Activated CD8-positive, alpha-beta T cell treated with anti-CD3 and anti-CD28 coated beads, Interleukin-2, amount 10 ng/mL, durations not matched to agents 7 days and 5 days (primary cell): ENCODE measurements around the gene TIPARP. TPM values are rescaled to one million over a fixed set of nuclear protein-coding genes. Genes with fewer than 3 reads are reported as not detected.
A peak's percentile ranks its signal among the peaks of the same experiment; 100 is the strongest.

Source experiments
- ATAC-seq: fragments of 150-1000 bp; cut with Tn5 transposase; one replicate; pipeline ENCODE4 v1.10.0; 2021; ENCODE audit warnings: moderate library complexity
- CTCF ChIA-PET: fragments of 350-600 bp; sonication (Branson Sonifier 250); formaldehyde crosslinking; loops from one replicate; lab custom pipeline; 2021; ENCODE audit warnings: antibody characterized with exemption; lab: Charles Lee
- POLR2A ChIA-PET: fragments of 350-600 bp; sonication (Branson Sonifier 250); formaldehyde crosslinking; loops from one replicate; lab custom pipeline; 2021; ENCODE audit warnings: antibody characterized with exemption; lab: Charles Lee
- DNase-seq: peaks from one replicate; pipeline ENCODE4 v3.0.0-alpha.2; 2020
- H3K27ac Mint-ChIP-seq: one replicate; pipeline ENCODE4 v1.8.0; 2021; ENCODE audit warnings: mild to moderate bottlenecking, mixed read lengths
- H3K27me3 Mint-ChIP-seq: one replicate; pipeline ENCODE4 v1.8.0; 2021; ENCODE audit warnings: low read depth, mixed read lengths
- H3K36me3 Mint-ChIP-seq: one replicate; pipeline ENCODE4 v1.8.0; 2021; ENCODE audit warnings: low read depth, mixed read lengths
- H3K4me1 Mint-ChIP-seq: one replicate; pipeline ENCODE4 v1.8.0; 2021; ENCODE audit warnings: low read depth, mixed read lengths
- H3K4me3 Mint-ChIP-seq: one replicate; pipeline ENCODE4 v1.8.0; 2021; ENCODE audit warnings: mild to moderate bottlenecking, mixed read lengths
- H3K9me3 Mint-ChIP-seq: one replicate; pipeline ENCODE4 v1.8.0; 2022; ENCODE audit warnings: mixed read lengths; ENCODE audit not compliant: insufficient read depth
- total RNA-seq, 2 experiments: library from RNA; stranded (reverse); gene quantifications; one replicate each; pipeline ENCODE4 v1.2.3, GENCODE V29; 2021

TIPARP gene
- total RNA-seq, 2 experiments from 2014 or later: 34.2 to 36.5 TPM

- ATAC-seq (no peak), DNase-seq (no peak)
- H3K36me3 Mint-ChIP-seq: peaks cover 9% of the 10 kb centered on the region
- CTCF ChIA-PET: interaction anchor here (1.1 to 2.3 kb wide), 6 partner anchors 9 to 471 kb away, joined by 3 to 30 read pairs (median 4); partner anchors contain the start of genes SSR3 and TIPARP
- peak overlapping the region; percentile 58 for H3K4me3 Mint-ChIP-seq
- peak overlapping the region; percentile 91 for H3K27ac Mint-ChIP-seq
- POLR2A ChIA-PET: interaction anchor here (1.0 to 2.1 kb wide), 6 partner anchors 8 to 510 kb away, joined by 4 to 10 read pairs (median 8); partner anchors contain the start of genes CCNL1, SSR3 and TIPARP
- no peaks in the 10 kb centered on the region for H3K9me3 Mint-ChIP-seq
- H3K27me3 Mint-ChIP-seq: no peaks in the 10 kb centered on the region
- H3K4me1 Mint-ChIP-seq: peaks cover 75% of the 10 kb centered on the region
Measured at GRCh38 chr3:156665291-156665690, 9.1 kb upstream of the TIPARP start.

- no peak overlapping the region for H3K4me3 Mint-ChIP-seq
- POLR2A ChIA-PET: interaction anchor here (0.6 to 2.1 kb wide), 3 partner anchors 9 to 494 kb away, joined by 3 to 10 read pairs (median 10); partner anchors contain the start of genes CCNL1 and TIPARP
- ATAC-seq (no peak), DNase-seq (no peak)
- no peaks in the 10 kb centered on the region for H3K27me3 Mint-ChIP-seq
- no peaks in the 10 kb centered on the region for H3K9me3 Mint-ChIP-seq
- H3K36me3 Mint-ChIP-seq: peaks cover 9% of the 10 kb centered on the region
- H3K27ac Mint-ChIP-seq: peak overlapping the region; percentile 31
- CTCF ChIA-PET: interaction anchor here (1.3 to 2.6 kb wide), 4 partner anchors 8 to 465 kb away, joined by 3 to 30 read pairs (median 7); partner anchors contain the start of genes SSR3 and TIPARP
- peaks cover 74% of the 10 kb centered on the region for H3K4me1 Mint-ChIP-seq
Measured at GRCh38 chr3:156666073-156666472, 8.3 kb upstream of the TIPARP start.

GRCh38 chr3:156668073-156668763 lies 6.2 kb upstream of the TIPARP start:
- ATAC-seq (no peak), DNase-seq (peak; percentile 50)
- Mint-ChIP-seq H3K4me1 (peaks cover 63% of the 10 kb centered on the region), H3K4me3 (no peak overlapping the region), H3K27me3 (no peaks in the 10 kb centered on the region), H3K9me3 (no peaks in the 10 kb centered on the region), H3K27ac (peak overlapping the region; percentile 28), H3K36me3 (peaks cover 9% of the 10 kb centered on the region)
- ChIA-PET POLR2A (no interaction called here), CTCF (interaction anchor here (1.0 to 2.6 kb wide), 3 partner anchors 9 to 414 kb away, joined by 4 to 9 read pairs (median 4); no protein-coding TSS in a partner anchor)

GRCh38 chr3:156670077-156670476 lies 4.3 kb upstream of the TIPARP start:
- Mint-ChIP-seq H3K27ac (no peak overlapping the region), H3K4me1 (peaks cover 53% of the 10 kb centered on the region), H3K4me3 (no peak overlapping the region), H3K9me3 (no peaks in the 10 kb centered on the region), H3K27me3 (no peaks in the 10 kb centered on the region), H3K36me3 (peaks cover 3% of the 10 kb centered on the region)
- ATAC-seq (no peak), DNase-seq (no peak)
- CTCF ChIA-PET: interaction anchor here (1.4 kb wide), 1 partner anchor 461 kb away, joined by 4 read pairs; no protein-coding TSS in a partner anchor
- POLR2A ChIA-PET: interaction anchor here (0.6 kb wide), 1 partner anchor 54 kb away, joined by 4 read pairs; no protein-coding TSS in a partner anchor

- ChIA-PET CTCF (interaction anchor here (0.8 to 6.0 kb wide), 4 partner anchors 28 to 461 kb away, joined by 3 to 45 read pairs (median 4); partner anchors contain the start of gene SSR3), POLR2A (interaction anchor here (1.4 kb wide), 1 partner anchor 16 kb away, joined by 3 read pairs; no protein-coding TSS in a partner anchor)
- ATAC-seq: no peak
- Mint-ChIP-seq H3K9me3 (no peaks in the 10 kb centered on the region), H3K36me3 (peaks cover 6% of the 10 kb centered on the region), H3K4me3 (no peak overlapping the region), H3K4me1 (peaks cover 47% of the 10 kb centered on the region), H3K27me3 (no peaks in the 10 kb centered on the region), H3K27ac (no peak overlapping the region)
- DNase-seq: no peak
Measured at GRCh38 chr3:156670652-156671051, 3.7 kb upstream of the TIPARP start.

GRCh38 chr3:156673732-156674045 lies 701 bp upstream of the TIPARP start:
- ChIA-PET POLR2A (interaction anchor here (0.5 to 5.1 kb wide), 11 partner anchors 9 to 487 kb away, joined by 3 to 41 read pairs (median 4); partner anchors contain the start of genes CCNL1 and SSR3), CTCF (interaction anchor here (0.6 to 10.5 kb wide), 35 partner anchors 9 to 523 kb away, joined by 3 to 140 read pairs (median 4); partner anchors contain the start of gene SSR3)
- Mint-ChIP-seq H3K27ac (peak overlapping the region; percentile 98), H3K4me3 (peak overlapping the region; percentile 95), H3K27me3 (no peaks in the 10 kb centered on the region), H3K9me3 (no peaks in the 10 kb centered on the region), H3K4me1 (peaks cover 43% of the 10 kb centered on the region), H3K36me3 (peaks cover 30% of the 10 kb centered on the region)
- no peak for ATAC-seq
- DNase-seq: no peak

GRCh38 chr3:156674911-156675829 lies 780 bp downstream of the TIPARP start:
- H3K27ac Mint-ChIP-seq: peak overlapping the region; percentile 98
- peak; percentile 12 for ATAC-seq
- H3K36me3 Mint-ChIP-seq: peaks cover 40% of the 10 kb centered on the region
- H3K4me1 Mint-ChIP-seq: peaks cover 49% of the 10 kb centered on the region
- H3K9me3 Mint-ChIP-seq: no peaks in the 10 kb centered on the region
- ChIA-PET CTCF (interaction anchor here (0.8 to 10.5 kb wide), 24 partner anchors 10 to 554 kb away, joined by 3 to 140 read pairs (median 6); partner anchors contain the start of genes CCNL1 and SSR3), POLR2A (interaction anchor here (0.5 to 5.1 kb wide), 26 partner anchors 10 to 821 kb away, joined by 3 to 41 read pairs (median 4); partner anchors contain the start of genes CCNL1, GMPS, SLC33A1 and SSR3)
- H3K4me3 Mint-ChIP-seq: peak overlapping the region; percentile 95
- no peaks in the 10 kb centered on the region for H3K27me3 Mint-ChIP-seq
- DNase-seq: peak; percentile 51

- Mint-ChIP-seq H3K36me3 (peaks cover 49% of the 10 kb centered on the region), H3K27ac (peak overlapping the region; percentile 98), H3K9me3 (no peaks in the 10 kb centered on the region), H3K4me1 (peaks cover 58% of the 10 kb centered on the region), H3K4me3 (peak overlapping the region; percentile 95), H3K27me3 (no peaks in the 10 kb centered on the region)
- CTCF ChIA-PET: interaction anchor here (0.8 to 10.5 kb wide), 17 partner anchors 8 to 553 kb away, joined by 3 to 140 read pairs (median 6); partner anchors contain the start of genes CCNL1 and SSR3
- ATAC-seq (no peak), DNase-seq (peak; percentile 30)
- POLR2A ChIA-PET: interaction anchor here (0.5 to 5.1 kb wide), 27 partner anchors 10 to 822 kb away, joined by 3 to 41 read pairs (median 4); partner anchors contain the start of genes CCNL1, GMPS, LEKR1 and SLC33A1
Measured at GRCh38 chr3:156675830-156676767, 1.7 kb downstream of the TIPARP start.

- ChIA-PET CTCF (interaction anchor here (0.8 to 10.5 kb wide), 10 partner anchors 9 to 456 kb away, joined by 3 to 140 read pairs (median 14); partner anchors contain the start of gene SSR3), POLR2A (interaction anchor here (0.7 to 5.1 kb wide), 11 partner anchors 18 to 483 kb away, joined by 3 to 41 read pairs (median 4); partner anchors contain the start of genes CCNL1, LEKR1 and SSR3)
- H3K36me3 Mint-ChIP-seq: peaks cover 56% of the 10 kb centered on the region
- H3K27ac Mint-ChIP-seq: peak overlapping the region; percentile 90
- peaks cover 64% of the 10 kb centered on the region for H3K4me1 Mint-ChIP-seq
- ATAC-seq (no peak), DNase-seq (peak; percentile 75)
- no peaks in the 10 kb centered on the region for H3K27me3 Mint-ChIP-seq
- no peaks in the 10 kb centered on the region for H3K9me3 Mint-ChIP-seq
- H3K4me3 Mint-ChIP-seq: peak overlapping the region; percentile 95
Measured at GRCh38 chr3:156676768-156677479, 2.5 kb downstream of the TIPARP start.
